Measurements from ENCODE around the gene PKP1. TPM values are rescaled to one million over a fixed set of nuclear protein-coding genes. Genes with fewer than 3 reads are reported as not detected.

PKP1 gene
- total and polyA plus RNA-seq, 2 of the 4 experiments (the other 2 are of a cell fraction), result 0.18 to 0.36 TPM

- no peak overlapping the region for H3K4me3 ChIP-seq (ENCODE audit: insufficient read depth, low read depth, low read length)
- dilution Hi-C loops (cut with HindIII; ENCODE audit: low sequenced_read_pairs, unreplicated experiment) (no loop called here), in situ Hi-C loops (cut with MboI; ENCODE audit: low sequenced_read_pairs) (no loop called here), intact Hi-C loops (cut with micrococcal nuclease) (no loop called here)
- no peaks in the 10 kb centered on the region for H3K79me1 ChIP-seq (ENCODE audit: low read depth in 1 of 2, low read length in 2 of 2)
- H3K4me1 ChIP-seq (ENCODE audit: control insufficient read depth, insufficient read depth, low read length), result no peaks in the 10 kb centered on the region
- no peak overlapping the region for H3K9ac ChIP-seq (ENCODE audit: low read depth, low read length)
- POLR2A ChIA-PET (ENCODE audit: unreplicated experiment), result no interaction called here
- 92% methylated on average over 4 of the region's 6 CpGs; no CpG with 5 or more reads in 1 of the 2 experiments for WGBS, 2 experiments (ENCODE audit: extremely low coverage in 2 of 2, insufficient read length in 1 of 2)
- H4K20me1 ChIP-seq (ENCODE audit: insufficient read depth, low read length), result no peaks in the 10 kb centered on the region
- H3K56ac ChIP-seq (ENCODE audit: extremely low read depth, insufficient read depth, low read length), result no peak overlapping the region
- ATAC-seq (ENCODE audit: low read depth) (no peak), DNase-seq (no peak)
- no peak overlapping the region for H3K4me2 ChIP-seq (ENCODE audit: low read depth, low read length)
- H3K27me3 ChIP-seq (ENCODE audit: control insufficient read depth, insufficient read depth, low read length), result peaks cover 85% of the 10 kb centered on the region
- H4K5ac ChIP-seq (ENCODE audit: low read depth, low read length), result no peak overlapping the region
- CTCF ChIA-PET, result no interaction called here
- no peak overlapping the region for H2AFZ ChIP-seq (replicated peaks; ENCODE audit: low read length, poor library complexity)
- no peak overlapping the region for H4K8ac ChIP-seq (ENCODE audit: low read depth in 2 of 2, low read length in 2 of 2)
- H2AK5ac ChIP-seq (ENCODE audit: low read depth, low read length), result no peak overlapping the region
- no peak overlapping the region for H2BK20ac ChIP-seq (ENCODE audit: low read depth, low read length)
- H2BK120ac ChIP-seq (ENCODE audit: low read depth, low read length), result no peak overlapping the region
- H3K4ac ChIP-seq (ENCODE audit: low read depth, low read length), result no peak overlapping the region
- H3K23ac ChIP-seq (ENCODE audit: low read depth, low read length), result no peak overlapping the region
- H2AK9ac ChIP-seq (replicated peaks; ENCODE audit: low read depth, low read length, poor library complexity), result no peak overlapping the region
- no peaks in the 10 kb centered on the region for H3K36me3 ChIP-seq (ENCODE audit: control insufficient read depth, insufficient read depth, low read length)
- H3K14ac ChIP-seq (replicated peaks; ENCODE audit: low read depth, low read length), result no peak overlapping the region
- no peak overlapping the region for H4K91ac ChIP-seq (ENCODE audit: insufficient read depth, low read depth, low read length)
- no peaks in the 10 kb centered on the region; the same call in 1 of the 2 replicates for H3K9me3 ChIP-seq (ENCODE audit: control insufficient read depth, insufficient read depth, low read length)
- H3K9me1 ChIP-seq (ENCODE audit: insufficient read depth, low read length), result no peaks in the 10 kb centered on the region; the same call in 1 of the 2 replicates
- BruUV-seq (replicated peaks), result no TSS peak
- no peak overlapping the region for H2BK15ac ChIP-seq (ENCODE audit: low read depth, low read length)
- no peak overlapping the region for H3K27ac ChIP-seq (ENCODE audit: insufficient read depth, low read length)
- TF ChIP-seq MAZ (IDR thresholded peaks at IDR 0.05; ENCODE audit: borderline replicate concordance, low read depth, low read length), result no peak
- TF ChIP-seq, protein P1, sequence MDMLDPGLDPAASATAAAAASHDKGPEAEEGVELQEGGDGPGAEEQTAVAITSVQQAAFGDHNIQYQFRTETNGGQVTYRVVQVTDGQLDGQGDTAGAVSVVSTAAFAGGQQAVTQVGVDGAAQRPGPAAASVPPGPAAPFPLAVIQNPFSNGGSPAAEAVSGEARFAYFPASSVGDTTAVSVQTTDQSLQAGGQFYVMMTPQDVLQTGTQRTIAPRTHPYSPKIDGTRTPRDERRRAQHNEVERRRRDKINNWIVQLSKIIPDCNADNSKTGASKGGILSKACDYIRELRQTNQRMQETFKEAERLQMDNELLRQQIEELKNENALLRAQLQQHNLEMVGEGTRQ (IDR thresholded peaks at IDR 0.05; ENCODE audit: low read depth, low read length), result no peak
- H2BK5ac ChIP-seq (ENCODE audit: low read depth, low read length, poor library complexity, severe bottlenecking), result no peak overlapping the region
- no peak overlapping the region for H3K18ac ChIP-seq (ENCODE audit: low read depth, low read length)
Observed at GRCh38 chr1:201319631-201320030, 36.3 kb downstream of the PKP1 start.

Measured in IMR-90 (cell line).